DOHH2 (cell line): ENCODE results near the gene UBR3.

Experiments
- EZH2phosphoT487 ChIP-seq: fragments of 200-600 bp; sonication (generic); IDR thresholded peaks from 2 replicates; pipeline ENCODE4 v1.6.1; 2017; ENCODE audit warnings: borderline replicate concordance, mild to moderate bottlenecking, antibody characterized with exemption, low read length, moderate library complexity, mixed read lengths
- TF ChIP-seq, protein P1 (sequence below): fragments of 200-600 bp; sonication (generic); IDR thresholded peaks from one replicate; pipeline ENCODE4 v1.5.1; 2014; ENCODE audit warnings: antibody characterized with exemption, mild to moderate bottlenecking, low read depth, low read length; ENCODE audit not compliant: poor library complexity, severe bottlenecking

DNA sequence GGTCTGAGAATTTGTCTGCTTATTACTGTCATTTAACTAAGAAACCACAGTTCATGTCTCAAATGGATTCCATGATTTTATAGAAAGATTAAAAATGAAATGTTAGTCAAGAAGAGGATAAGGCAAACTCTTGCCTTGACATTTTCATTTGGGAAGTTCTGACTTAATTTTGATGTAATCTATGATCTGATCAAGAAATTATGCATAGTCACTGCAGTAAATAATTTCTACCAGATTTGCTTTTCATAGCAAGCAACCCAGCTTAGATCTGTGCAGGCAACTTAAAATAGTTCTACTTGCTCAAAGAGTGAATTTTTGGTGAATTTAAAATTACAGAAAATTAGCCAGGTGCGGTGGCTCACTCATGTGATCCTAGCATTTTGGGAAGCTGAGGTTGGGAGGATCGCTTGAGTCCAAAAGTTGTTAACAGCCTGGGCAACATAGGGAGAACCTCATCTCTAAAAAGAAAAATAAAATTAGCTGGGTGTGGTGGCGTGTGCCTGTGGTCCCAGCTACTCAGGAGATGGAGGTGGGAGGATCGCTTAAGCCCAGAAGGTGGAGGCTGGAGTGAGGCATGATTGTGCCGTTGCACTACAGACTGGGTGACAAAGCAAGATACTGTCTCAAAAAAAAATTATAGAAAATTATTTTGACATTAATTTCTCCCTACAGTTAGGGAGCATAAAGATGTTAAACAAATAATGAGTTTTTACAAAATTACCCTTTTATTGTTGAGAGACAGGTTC is 192.0 kb downstream of the UBR3 start:
- TF ChIP-seq, protein P1, sequence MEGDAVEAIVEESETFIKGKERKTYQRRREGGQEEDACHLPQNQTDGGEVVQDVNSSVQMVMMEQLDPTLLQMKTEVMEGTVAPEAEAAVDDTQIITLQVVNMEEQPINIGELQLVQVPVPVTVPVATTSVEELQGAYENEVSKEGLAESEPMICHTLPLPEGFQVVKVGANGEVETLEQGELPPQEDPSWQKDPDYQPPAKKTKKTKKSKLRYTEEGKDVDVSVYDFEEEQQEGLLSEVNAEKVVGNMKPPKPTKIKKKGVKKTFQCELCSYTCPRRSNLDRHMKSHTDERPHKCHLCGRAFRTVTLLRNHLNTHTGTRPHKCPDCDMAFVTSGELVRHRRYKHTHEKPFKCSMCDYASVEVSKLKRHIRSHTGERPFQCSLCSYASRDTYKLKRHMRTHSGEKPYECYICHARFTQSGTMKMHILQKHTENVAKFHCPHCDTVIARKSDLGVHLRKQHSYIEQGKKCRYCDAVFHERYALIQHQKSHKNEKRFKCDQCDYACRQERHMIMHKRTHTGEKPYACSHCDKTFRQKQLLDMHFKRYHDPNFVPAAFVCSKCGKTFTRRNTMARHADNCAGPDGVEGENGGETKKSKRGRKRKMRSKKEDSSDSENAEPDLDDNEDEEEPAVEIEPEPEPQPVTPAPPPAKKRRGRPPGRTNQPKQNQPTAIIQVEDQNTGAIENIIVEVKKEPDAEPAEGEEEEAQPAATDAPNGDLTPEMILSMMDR = no peak
- no peak for TF ChIP-seq EZH2phosphoT487
